ENCODE measurements around the gene KLRB1. TPM values are rescaled to one million over a fixed set of nuclear protein-coding genes. Genes with fewer than 3 reads are reported as not detected.

KLRB1 gene
- total and polyA plus RNA-seq, 11 donors: 0.11 to 2.5 (median 0.32) TPM; not detected in 5

GRCh38 chr12:9643266-9643660, 35.5 kb upstream of the KLRB1 start:
- ATAC-seq (no peak), DNase-seq (no peak)
- intact Hi-C loops (cut with DNase I): no loop called here

GRCh38 chr12:9642606-9643265, 35.0 kb upstream of the KLRB1 start:
- intact Hi-C loops (cut with DNase I): no loop called here

More at GRCh38 chr12:9643266-9643660, 35.5 kb upstream of the KLRB1 start:
- Histone ChIP-seq H3K4me3 (no peak overlapping the region), H3K4me1 (peaks cover 0 to 20% (median 5%) of the 10 kb centered on the region in 12 donors), H3K36me3 (no peaks in the 10 kb centered on the region), H3K9me3 (no peaks in the 10 kb centered on the region), H3K27ac (no peak overlapping the region), H3K27me3 (no peaks in the 10 kb centered on the region)
- TF ChIP-seq POLR2A (IDR thresholded peaks at IDR 0.05): no peak
- no peak for TF ChIP-seq CTCF (IDR thresholded peaks at IDR 0.05)

GRCh38 chr12:9640024-9640423, 32.3 kb upstream of the KLRB1 start:
- no peak for TF ChIP-seq POLR2A (IDR thresholded peaks at IDR 0.05)
- no peak for TF ChIP-seq CTCF (IDR thresholded peaks at IDR 0.05)
- intact Hi-C loops (cut with DNase I): no loop called here
- WGBS, 4 donors: 91 to 94% (median 92%) methylated on average over 2 of the region's 2 CpGs

More at GRCh38 chr12:9642606-9643265, 35.0 kb upstream of the KLRB1 start:
- Histone ChIP-seq H3K9me3 (no peaks in the 10 kb centered on the region), H3K4me1 (peaks cover 0 to 22% (median 4%) of the 10 kb centered on the region in 12 donors), H3K27me3 (no peaks in the 10 kb centered on the region), H3K36me3 (no peaks in the 10 kb centered on the region), H3K27ac (no peak overlapping the region), H3K4me3 (no peak overlapping the region)
- ATAC-seq: no peak
- WGBS, 4 donors: 86 to 92% (median 89%) methylated on average over 11 to 15 of the region's 15 CpGs
- TF ChIP-seq POLR2A (IDR thresholded peaks at IDR 0.05): no peak
- no peak for TF ChIP-seq CTCF (IDR thresholded peaks at IDR 0.05)
- no peak for DNase-seq

GRCh38 chr12:9636851-9637206, 29.1 kb upstream of the KLRB1 start:
- peak overlapping the region in 1 of 12 donors; percentile 67 for H3K27ac ChIP-seq
- H3K36me3 ChIP-seq: no peaks in the 10 kb centered on the region
- ATAC-seq (no peak), DNase-seq (no peak)
- no peaks in the 10 kb centered on the region for H3K27me3 ChIP-seq
- H3K4me1 ChIP-seq: peaks cover 0 to 42% (median 0%) of the 10 kb centered on the region in 12 donors
- no peaks in the 10 kb centered on the region for H3K9me3 ChIP-seq
- no peak overlapping the region for H3K4me3 ChIP-seq
- WGBS, 4 donors: 78 to 88% (median 84%) methylated on average over 5 of the region's 5 CpGs
- TF ChIP-seq POLR2A (IDR thresholded peaks at IDR 0.05): no peak
- no peak for TF ChIP-seq CTCF (IDR thresholded peaks at IDR 0.05)
- intact Hi-C loops (cut with DNase I): loop anchor here in 2 of 10 donors (2.0 to 5.0 kb wide), 2 partner anchors 70 to 72 kb away; no protein-coding TSS in a partner anchor

More at GRCh38 chr12:9640024-9640423, 32.3 kb upstream of the KLRB1 start:
- no peaks in the 10 kb centered on the region for H3K36me3 ChIP-seq
- H3K4me3 ChIP-seq: no peak overlapping the region
- ATAC-seq: no peak
- DNase-seq: no peak
- H3K4me1 ChIP-seq: peaks cover 0 to 34% (median 0%) of the 10 kb centered on the region in 12 donors
- H3K27me3 ChIP-seq: no peaks in the 10 kb centered on the region
- H3K9me3 ChIP-seq: no peaks in the 10 kb centered on the region
- no peak overlapping the region for H3K27ac ChIP-seq
